OCI-LY3 (cell line): ENCODE results near the gene LRFN5.

Experiments used
- EZH2phosphoT487 ChIP-seq: fragments of 200-600 bp; shearing (Covaris generic); IDR thresholded peaks from 2 replicates; pipeline ENCODE4 v1.6.1; 2018; ENCODE audit warnings: antibody characterized with exemption, mixed run types, low read depth
- TF ChIP-seq, protein P1 (sequence below): fragments of 200-600, 300-600 bp; sonication (generic); IDR thresholded peaks from 2 replicates; pipeline ENCODE4 v1.5.1; 2014; ENCODE audit warnings: antibody characterized with exemption, low read length, low read depth

GRCh38 chr14:41739203-41739602 is 132.5 kb downstream of the LRFN5 start:
- TF ChIP-seq, protein P1, sequence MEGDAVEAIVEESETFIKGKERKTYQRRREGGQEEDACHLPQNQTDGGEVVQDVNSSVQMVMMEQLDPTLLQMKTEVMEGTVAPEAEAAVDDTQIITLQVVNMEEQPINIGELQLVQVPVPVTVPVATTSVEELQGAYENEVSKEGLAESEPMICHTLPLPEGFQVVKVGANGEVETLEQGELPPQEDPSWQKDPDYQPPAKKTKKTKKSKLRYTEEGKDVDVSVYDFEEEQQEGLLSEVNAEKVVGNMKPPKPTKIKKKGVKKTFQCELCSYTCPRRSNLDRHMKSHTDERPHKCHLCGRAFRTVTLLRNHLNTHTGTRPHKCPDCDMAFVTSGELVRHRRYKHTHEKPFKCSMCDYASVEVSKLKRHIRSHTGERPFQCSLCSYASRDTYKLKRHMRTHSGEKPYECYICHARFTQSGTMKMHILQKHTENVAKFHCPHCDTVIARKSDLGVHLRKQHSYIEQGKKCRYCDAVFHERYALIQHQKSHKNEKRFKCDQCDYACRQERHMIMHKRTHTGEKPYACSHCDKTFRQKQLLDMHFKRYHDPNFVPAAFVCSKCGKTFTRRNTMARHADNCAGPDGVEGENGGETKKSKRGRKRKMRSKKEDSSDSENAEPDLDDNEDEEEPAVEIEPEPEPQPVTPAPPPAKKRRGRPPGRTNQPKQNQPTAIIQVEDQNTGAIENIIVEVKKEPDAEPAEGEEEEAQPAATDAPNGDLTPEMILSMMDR: no peak
- TF ChIP-seq EZH2phosphoT487: no peak
